Stimulated activated naive CD8-positive, alpha-beta T cell treated with anti-CD3 and anti-CD28 coated beads, Interleukin-15, Interleukin-2, amounts not matched to agents 100 ng/mL and 50 ng/mL, for 24 hours (primary cell): ENCODE data around the gene EGLN2.
A peak's percentile ranks its signal among the peaks of the same experiment; 100 is the strongest.
"Not testable (repeated sequence)": the region's sequence is repeated elsewhere in the genome, so short reads cannot be mapped to it uniquely, and the experiment has no call there.

Experiments used
- H3K27ac Mint-ChIP-seq: one replicate; pipeline ENCODE4 v1.8.0; 2021; ENCODE audit warnings: mild to moderate bottlenecking, mixed read lengths
- H3K27me3 Mint-ChIP-seq: one replicate; pipeline ENCODE4 v1.8.0; 2021; ENCODE audit warnings: mixed read lengths
- H3K36me3 Mint-ChIP-seq: one replicate; pipeline ENCODE4 v1.8.0; 2021; ENCODE audit warnings: low read depth, mixed read lengths
- H3K4me1 Mint-ChIP-seq: one replicate; pipeline ENCODE4 v1.8.0; 2021; ENCODE audit warnings: low read depth, mixed read lengths
- H3K4me3 Mint-ChIP-seq: one replicate; pipeline ENCODE4 v1.8.0; 2021; ENCODE audit warnings: mild to moderate bottlenecking, mixed read lengths
- H3K9me3 Mint-ChIP-seq: one replicate; pipeline ENCODE4 v1.8.0; 2021; ENCODE audit warnings: mixed read lengths

EGLN2 gene

GRCh38 chr19:40803857-40804782 is 5.1 kb downstream of the EGLN2 start:
- peaks cover 51% of the 10 kb centered on the region for H3K36me3 Mint-ChIP-seq
- peaks cover 87% of the 10 kb centered on the region for H3K4me1 Mint-ChIP-seq
- H3K4me3 Mint-ChIP-seq: peak overlapping the region; percentile 95
- H3K27ac Mint-ChIP-seq: peak overlapping the region; percentile 97
- no peaks in the 10 kb centered on the region for H3K9me3 Mint-ChIP-seq
- no peaks in the 10 kb centered on the region for H3K27me3 Mint-ChIP-seq

GRCh38 chr19:40804783-40805242 is 5.8 kb downstream of the EGLN2 start:
- peak overlapping the region; percentile 95 for H3K4me3 Mint-ChIP-seq
- peaks cover 51% of the 10 kb centered on the region for H3K36me3 Mint-ChIP-seq
- peak overlapping the region; percentile 97 for H3K27ac Mint-ChIP-seq
- peaks cover 88% of the 10 kb centered on the region for H3K4me1 Mint-ChIP-seq
- H3K9me3 Mint-ChIP-seq: no peaks in the 10 kb centered on the region
- H3K27me3 Mint-ChIP-seq: no peaks in the 10 kb centered on the region

- H3K27ac Mint-ChIP-seq: peak overlapping the region; percentile 97
- H3K4me1 Mint-ChIP-seq: peaks cover 89% of the 10 kb centered on the region
- no peaks in the 10 kb centered on the region for H3K9me3 Mint-ChIP-seq
- H3K27me3 Mint-ChIP-seq: no peaks in the 10 kb centered on the region
- peaks cover 45% of the 10 kb centered on the region for H3K36me3 Mint-ChIP-seq
- peak overlapping the region; percentile 95 for H3K4me3 Mint-ChIP-seq
Measured at GRCh38 chr19:40805258-40805868, 6.4 kb downstream of the EGLN2 start.

GRCh38 chr19:40806423-40807146 is 7.6 kb downstream of the EGLN2 start:
- Mint-ChIP-seq H3K27ac (peak overlapping the region; percentile 97), H3K36me3 (peaks cover 39% of the 10 kb centered on the region), H3K9me3 (no peaks in the 10 kb centered on the region)

GRCh38 chr19:40807147-40808020 is 8.4 kb downstream of the EGLN2 start:
- Mint-ChIP-seq H3K4me3 (peak overlapping the region; percentile 73), H3K27me3 (no peaks in the 10 kb centered on the region), H3K27ac (peak overlapping the region; percentile 97), H3K36me3 (peaks cover 31% of the 10 kb centered on the region), H3K9me3 (no peaks in the 10 kb centered on the region), H3K4me1 (peaks cover 85% of the 10 kb centered on the region)

More at GRCh38 chr19:40806423-40807146, 7.6 kb downstream of the EGLN2 start:
- peak overlapping the region; percentile 73 for H3K4me3 Mint-ChIP-seq
- H3K4me1 Mint-ChIP-seq: peaks cover 86% of the 10 kb centered on the region
- H3K27me3 Mint-ChIP-seq: no peaks in the 10 kb centered on the region

GRCh38 chr19:40808021-40808325 is 9.0 kb downstream of the EGLN2 start:
- no peak overlapping the region for H3K4me3 Mint-ChIP-seq
- H3K4me1 Mint-ChIP-seq: peaks cover 84% of the 10 kb centered on the region
- peaks cover 3% of the 10 kb centered on the region for H3K27me3 Mint-ChIP-seq
- H3K9me3 Mint-ChIP-seq: no peaks in the 10 kb centered on the region
- peak overlapping the region; percentile 97 for H3K27ac Mint-ChIP-seq
- H3K36me3 Mint-ChIP-seq: peaks cover 30% of the 10 kb centered on the region

GRCh38 chr19:40808497-40808896 is 9.5 kb downstream of the EGLN2 start:
- Mint-ChIP-seq H3K4me1 (peaks cover 79% of the 10 kb centered on the region), H3K4me3 (no peak overlapping the region), H3K36me3 (peaks cover 30% of the 10 kb centered on the region), H3K9me3 (no peaks in the 10 kb centered on the region), H3K27me3 (peaks cover 3% of the 10 kb centered on the region), H3K27ac (peak overlapping the region; percentile 36)

GRCh38 chr19:40809358-40810086 is 10.5 kb downstream of the EGLN2 start:
- Mint-ChIP-seq H3K9me3 (no peaks in the 10 kb centered on the region), H3K4me3 (no peak overlapping the region), H3K27ac (peak overlapping the region; percentile 26), H3K27me3 (peaks cover 3% of the 10 kb centered on the region), H3K36me3 (peaks cover 21% of the 10 kb centered on the region), H3K4me1 (peaks cover 69% of the 10 kb centered on the region)

GRCh38 chr19:40810160-40810559 is 11.2 kb downstream of the EGLN2 start:
- H3K4me3 Mint-ChIP-seq: peak overlapping the region; percentile 37
- H3K27ac Mint-ChIP-seq: peak overlapping the region; percentile 26
- H3K4me1 Mint-ChIP-seq: peaks cover 62% of the 10 kb centered on the region
- peaks cover 15% of the 10 kb centered on the region for H3K36me3 Mint-ChIP-seq
- no peaks in the 10 kb centered on the region for H3K9me3 Mint-ChIP-seq
- H3K27me3 Mint-ChIP-seq: peaks cover 3% of the 10 kb centered on the region

GRCh38 chr19:40810649-40811408 is 11.8 kb downstream of the EGLN2 start:
- H3K9me3 Mint-ChIP-seq, H3K27me3 Mint-ChIP-seq: not testable (repeated sequence)
- H3K4me1 Mint-ChIP-seq: peaks cover 56% of the 10 kb centered on the region
- H3K27ac Mint-ChIP-seq: peak overlapping the region; percentile 31
- peaks cover 14% of the 10 kb centered on the region for H3K36me3 Mint-ChIP-seq
- peak overlapping the region; percentile 82 for H3K4me3 Mint-ChIP-seq

- H3K27ac Mint-ChIP-seq: peak overlapping the region; percentile 31
- H3K27me3 Mint-ChIP-seq: peaks cover 3% of the 10 kb centered on the region
- H3K4me1 Mint-ChIP-seq: peaks cover 47% of the 10 kb centered on the region
- no peaks in the 10 kb centered on the region for H3K9me3 Mint-ChIP-seq
- H3K4me3 Mint-ChIP-seq: peak overlapping the region; percentile 82
- peaks cover 13% of the 10 kb centered on the region for H3K36me3 Mint-ChIP-seq
Measured at GRCh38 chr19:40811478-40812341, 12.7 kb downstream of the EGLN2 start.

- H3K4me3 Mint-ChIP-seq: peak overlapping the region; percentile 49
- H3K27me3 Mint-ChIP-seq, H3K36me3 Mint-ChIP-seq, H3K9me3 Mint-ChIP-seq, H3K27ac Mint-ChIP-seq: not testable (repeated sequence)
- peaks cover 39% of the 10 kb centered on the region for H3K4me1 Mint-ChIP-seq
Measured at GRCh38 chr19:40812571-40812970, 13.6 kb downstream of the EGLN2 start.
